H1 (cell line): ENCODE data around the gene C5orf58.

Source experiments
- BACH1 ChIP-seq: IDR thresholded peaks from 2 replicates; pipeline ENCODE4 v1.6.1; 2012; ENCODE audit warnings: low read length, improper control_type of control experiment
- CBX8 ChIP-seq: fragments of 300-800, 300-1000 bp; sonication (generic); IDR thresholded peaks from 2 replicates; pipeline ENCODE4 v1.7.1; 2016; ENCODE audit warnings: low read depth, low read length, borderline replicate concordance
- CEBPB ChIP-seq: IDR thresholded peaks from 2 replicates; pipeline ENCODE4 v1.6.1; 2012; ENCODE audit warnings: low read depth, low read length
- CHD2 ChIP-seq: IDR thresholded peaks from 2 replicates; pipeline ENCODE4 v1.6.1; 2012; ENCODE audit warnings: low read length, improper control_type of control experiment
- CTCF ChIP-seq, 3 experiments: IDR thresholded peaks; 1 replicate in 2 of 3; 2 replicates in 1 of 3; pipeline versions ENCODE4 v1.5.1 to v1.6.1; 2011; ENCODE audit warnings: low read length in 3 of 3, mild to moderate bottlenecking in 3 of 3, inconsistent platforms in 2 of 3, low read depth in 1 of 3, moderate library complexity in 1 of 3; ENCODE audit not compliant: insufficient read depth in 1 of 3; ENCODE audit errors: control extremely low read depth in 1 of 3
- EZH2 ChIP-seq: fragments of 200-600 bp; sonication (generic); IDR thresholded peaks from 2 replicates; pipeline ENCODE4 v1.7.1; 2012; ENCODE audit warnings: low read depth, mild to moderate bottlenecking, moderate library complexity, low read length, inconsistent platforms; ENCODE audit not compliant: severe bottlenecking
- KDM1A ChIP-seq: fragments of 200-600, 300-600 bp; sonication (generic); IDR thresholded peaks from 2 replicates; pipeline ENCODE4 v1.7.1; 2016; ENCODE audit warnings: mild to moderate bottlenecking, low read length, borderline replicate concordance
- NANOG ChIP-seq: IDR thresholded peaks from 2 replicates; pipeline ENCODE4 v1.6.1; 2011; ENCODE audit warnings: low read length, low read depth, mild to moderate bottlenecking, inconsistent platforms; ENCODE audit not compliant: insufficient read depth, poor library complexity, severe bottlenecking
- POLR2A ChIP-seq, 2 experiments: IDR thresholded peaks; 1 replicate in 1 of 2; 2 replicates in 1 of 2; pipeline ENCODE4 v1.6.1; 2011; ENCODE audit warnings: low read depth in 2 of 2, low read length in 2 of 2, mild to moderate bottlenecking in 2 of 2; ENCODE audit errors: control extremely low read depth in 1 of 2
- POLR2AphosphoS5 ChIP-seq: IDR thresholded peaks from 2 replicates; pipeline ENCODE4 v1.6.1; 2011; ENCODE audit warnings: low read depth, low read length
- RNF2 ChIP-seq: fragments of 200-900, 300-1000 bp; sonication (generic); IDR thresholded peaks from 2 replicates; pipeline ENCODE4 v1.7.1; 2016; ENCODE audit warnings: borderline replicate concordance, low read depth, mild to moderate bottlenecking, antibody characterized with exemption, low read length; ENCODE audit not compliant: poor library complexity, severe bottlenecking; ENCODE audit errors: missing control alignments
- SIN3A ChIP-seq, 2 experiments: IDR thresholded peaks in 1 of 2; conservative IDR thresholded peaks in 1 of 2; 2 replicates each; pipeline ENCODE4 v1.6.1; 2011 to 2012; ENCODE audit warnings: low read length in 2 of 2, improper control_type of control experiment in 1 of 2, low read depth in 1 of 2, mild to moderate bottlenecking in 1 of 2
- TAF1 ChIP-seq: IDR thresholded peaks from 2 replicates; pipeline ENCODE4 v1.6.1; 2011; ENCODE audit warnings: mild to moderate bottlenecking, low read depth, low read length
- ZNF274 ChIP-seq: IDR thresholded peaks from 2 replicates; pipeline ENCODE4 v1.7.0; 2012; ENCODE audit warnings: low read length, borderline replicate concordance; ENCODE audit errors: extremely low read depth

GRCh38 chr5:170200876-170201275, 31.9 kb upstream of the C5orf58 start:
- TF ChIP-seq POLR2AphosphoS5 (no peak), CEBPB (no peak), CTCF (IDR thresholded peaks at IDR 0.05; ENCODE audit: control extremely low read depth in 1 of 3, insufficient read depth in 1 of 3, low read depth in 1 of 3, low read length in 3 of 3) (no peak), CHD2 (no peak), SIN3A (conservative IDR thresholded peaks at IDR 0.05 in 1 of 2, IDR thresholded peaks at IDR 0.05 in 1 of 2; ENCODE audit: low read depth in 1 of 2, low read length in 2 of 2) (no peak), CBX8 (no peak), RNF2 (no peak), BACH1 (no peak), ZNF274 (no peak), KDM1A (no peak), POLR2A (IDR thresholded peaks at IDR 0.05; ENCODE audit: control extremely low read depth in 1 of 2, low read depth in 2 of 2, low read length in 2 of 2) (no peak), TAF1 (no peak), EZH2 (no peak), NANOG (no peak)
